Stimulated activated CD4-positive, alpha-beta T cell treated with anti-CD3 and anti-CD28 coated beads, Interleukin-1b, Interleukin-23, amount 100 ng/mL, for 4 hours (primary cell): ENCODE data around the gene MFAP3L.

Experiments used
- DNase-seq, 2 donors: peaks; one replicate each; pipeline ENCODE4 v3.0.0-alpha.2; 2020; ENCODE audit warnings: low read depth in 2 of 2

MFAP3L gene

GRCh38 chr4:170022211-170022610 is 4.0 kb downstream of the MFAP3L start:
- DNase-seq = no peak

GRCh38 chr4:170017252-170017651 is 8.9 kb downstream of the MFAP3L start:
- no peak for DNase-seq

GRCh38 chr4:170015285-170015684 is 10.9 kb downstream of the MFAP3L start:
- DNase-seq = no peak

- no peak for DNase-seq
These were observed 11.7 kb downstream of the MFAP3L start for GRCh38 chr4:170014359-170015011.

- DNase-seq = no peak
These were observed 13.6 kb downstream of the MFAP3L start for GRCh38 chr4:170012629-170012958.

GRCh38 chr4:170011921-170012628 is 14.1 kb downstream of the MFAP3L start:
- no peak for DNase-seq

GRCh38 chr4:170009291-170009690 is 16.9 kb downstream of the MFAP3L start:
- no peak for DNase-seq

GRCh38 chr4:170008801-170009200 is 17.4 kb downstream of the MFAP3L start:
- DNase-seq = no peak

GRCh38 chr4:170008371-170008770 is 17.8 kb downstream of the MFAP3L start:
- DNase-seq = no peak

GRCh38 chr4:170007113-170007512 is 19.1 kb downstream of the MFAP3L start:
- DNase-seq = no peak

- no peak for DNase-seq
These were observed 20.7 kb downstream of the MFAP3L start for GRCh38 chr4:170005472-170005871.

GRCh38 chr4:170004651-170005295 is 21.4 kb downstream of the MFAP3L start:
- DNase-seq = no peak

GRCh38 chr4:170003071-170004070 is 22.8 kb downstream of the MFAP3L start:
- DNase-seq = no peak

- no peak for DNase-seq
These were observed 24.4 kb downstream of the MFAP3L start for GRCh38 chr4:170001745-170002267.

GRCh38 chr4:170001011-170001744 is 25.0 kb downstream of the MFAP3L start:
- no peak for DNase-seq

- DNase-seq = no peak
These were observed 26.3 kb downstream of the MFAP3L start for GRCh38 chr4:169999923-170000322.

- DNase-seq = no peak
These were observed 27.2 kb downstream of the MFAP3L start for GRCh38 chr4:169998981-169999380.

- DNase-seq = no peak
These were observed 29.6 kb downstream of the MFAP3L start for GRCh38 chr4:169996379-169997240.

GRCh38 chr4:169993531-169993930 is 32.7 kb downstream of the MFAP3L start:
- DNase-seq = no peak

GRCh38 chr4:169988252-169988651 is 37.9 kb downstream of the MFAP3L start:
- DNase-seq = no peak
